HFFc6 (cell line): ENCODE data around the gene ALG5. TPM values are rescaled to one million over a fixed set of nuclear protein-coding genes. Genes with fewer than 3 reads are reported as not detected.

Source experiments
- DNase-seq: peaks from one replicate; pipeline ENCODE4 v3.0.0-alpha.2; 2018
- H3K27ac Mint-ChIP-seq: 2 replicates; pipeline ENCODE4 v1.8.0; 2020; ENCODE audit warnings: mild to moderate bottlenecking, mixed read lengths
- H3K27me3 Mint-ChIP-seq: 2 replicates; pipeline ENCODE4 v1.8.0; 2021; ENCODE audit warnings: mild to moderate bottlenecking, moderate library complexity, mixed read lengths; ENCODE audit not compliant: insufficient read depth
- H3K36me3 Mint-ChIP-seq: 2 replicates; pipeline ENCODE4 v1.8.0; 2021; ENCODE audit warnings: low read depth, mixed read lengths
- H3K4me1 Mint-ChIP-seq: 2 replicates; pipeline ENCODE4 v1.8.0; 2020; ENCODE audit warnings: low read depth, mixed read lengths
- H3K4me3 Mint-ChIP-seq: 2 replicates; pipeline ENCODE4 v1.8.0; 2020; ENCODE audit warnings: mild to moderate bottlenecking, moderate library complexity, mixed read lengths
- H3K9me3 Mint-ChIP-seq: 2 replicates; pipeline ENCODE4 v1.8.0; 2020; ENCODE audit warnings: mild to moderate bottlenecking, mixed read lengths
- total RNA-seq, 6 experiments: library from RNA; stranded (reverse); fragmentation: NEBNext Ultra II Directional; extraction: Animal tissue kit (Norgen Biotek cat#: 25700); gene quantifications; 2 replicates in 1 of 6; 3 replicates in 5 of 6; pipeline ENCODE4 v1.2.3, GENCODE V29; 2021
- TF ChIP-seq, protein P1 (sequence below): fragments of 200-600 bp; sonication (generic); IDR thresholded peaks from 2 replicates; pipeline ENCODE4 v1.5.0; 2021; ENCODE audit warnings: antibody characterized with exemption, mild to moderate bottlenecking

ALG5 gene
- total RNA-seq, 6 experiments from 2014 or later = 31.0 to 41.9 (median 33.4) TPM

DNA sequence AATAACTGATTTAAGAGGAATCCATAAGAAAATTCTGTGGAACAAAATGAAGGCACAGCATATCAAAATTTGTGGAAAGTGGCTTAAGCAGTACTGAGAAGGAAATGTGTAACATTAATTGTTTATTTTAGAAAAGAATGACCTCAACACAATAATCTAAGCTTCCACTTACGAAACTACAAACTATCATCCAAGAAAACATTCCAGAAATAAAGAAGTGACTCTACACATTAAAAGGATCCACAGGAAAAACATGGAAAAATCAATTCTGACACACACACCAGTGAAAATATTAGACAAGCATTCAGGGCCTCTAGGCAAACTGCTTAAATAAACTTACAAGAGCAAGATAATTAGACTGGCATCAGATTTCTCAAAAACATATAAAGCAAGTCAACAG, 15.5 kb upstream of the ALG5 start:
- no peaks in the 10 kb centered on the region for H3K9me3 Mint-ChIP-seq
- peak overlapping the region; percentile 74 for H3K27ac Mint-ChIP-seq
- TF ChIP-seq, protein P1, sequence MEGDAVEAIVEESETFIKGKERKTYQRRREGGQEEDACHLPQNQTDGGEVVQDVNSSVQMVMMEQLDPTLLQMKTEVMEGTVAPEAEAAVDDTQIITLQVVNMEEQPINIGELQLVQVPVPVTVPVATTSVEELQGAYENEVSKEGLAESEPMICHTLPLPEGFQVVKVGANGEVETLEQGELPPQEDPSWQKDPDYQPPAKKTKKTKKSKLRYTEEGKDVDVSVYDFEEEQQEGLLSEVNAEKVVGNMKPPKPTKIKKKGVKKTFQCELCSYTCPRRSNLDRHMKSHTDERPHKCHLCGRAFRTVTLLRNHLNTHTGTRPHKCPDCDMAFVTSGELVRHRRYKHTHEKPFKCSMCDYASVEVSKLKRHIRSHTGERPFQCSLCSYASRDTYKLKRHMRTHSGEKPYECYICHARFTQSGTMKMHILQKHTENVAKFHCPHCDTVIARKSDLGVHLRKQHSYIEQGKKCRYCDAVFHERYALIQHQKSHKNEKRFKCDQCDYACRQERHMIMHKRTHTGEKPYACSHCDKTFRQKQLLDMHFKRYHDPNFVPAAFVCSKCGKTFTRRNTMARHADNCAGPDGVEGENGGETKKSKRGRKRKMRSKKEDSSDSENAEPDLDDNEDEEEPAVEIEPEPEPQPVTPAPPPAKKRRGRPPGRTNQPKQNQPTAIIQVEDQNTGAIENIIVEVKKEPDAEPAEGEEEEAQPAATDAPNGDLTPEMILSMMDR = no peak
- peaks cover 27% of the 10 kb centered on the region for H3K4me1 Mint-ChIP-seq
- no peaks in the 10 kb centered on the region for H3K27me3 Mint-ChIP-seq
- peak; percentile 32 for DNase-seq
- H3K36me3 Mint-ChIP-seq = peaks cover 55% of the 10 kb centered on the region
- 0 out of 2 replicates have a peak overlapping the region, but pooled peaks have one; percentile 26 for H3K4me3 Mint-ChIP-seq

DNA sequence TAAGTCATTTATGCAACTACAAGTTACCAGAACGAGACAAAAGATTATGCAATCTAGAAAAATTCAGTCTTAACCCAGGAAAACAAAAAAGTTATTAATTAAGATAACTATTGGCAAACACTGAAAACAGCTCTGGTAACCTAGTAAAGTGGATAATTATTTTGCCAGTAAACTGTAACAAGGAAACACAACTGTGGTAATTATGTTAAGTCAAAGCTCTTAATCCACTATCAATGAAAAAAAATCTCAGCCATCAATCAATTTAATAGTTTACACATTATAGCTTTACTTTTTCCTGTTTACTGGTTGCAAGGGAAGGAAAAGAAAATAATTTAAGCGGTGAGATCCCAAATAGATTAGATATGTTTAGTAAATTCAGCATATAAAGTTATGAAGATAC, 12.6 kb upstream of the ALG5 start:
- no peaks in the 10 kb centered on the region for H3K27me3 Mint-ChIP-seq
- no peak overlapping the region for H3K27ac Mint-ChIP-seq
- TF ChIP-seq, protein P1 = no peak
- no peak for DNase-seq
- no peak overlapping the region for H3K4me3 Mint-ChIP-seq
- H3K4me1 Mint-ChIP-seq = peaks cover 27% of the 10 kb centered on the region
- peaks cover 59% of the 10 kb centered on the region for H3K36me3 Mint-ChIP-seq
- no peaks in the 10 kb centered on the region for H3K9me3 Mint-ChIP-seq

DNA sequence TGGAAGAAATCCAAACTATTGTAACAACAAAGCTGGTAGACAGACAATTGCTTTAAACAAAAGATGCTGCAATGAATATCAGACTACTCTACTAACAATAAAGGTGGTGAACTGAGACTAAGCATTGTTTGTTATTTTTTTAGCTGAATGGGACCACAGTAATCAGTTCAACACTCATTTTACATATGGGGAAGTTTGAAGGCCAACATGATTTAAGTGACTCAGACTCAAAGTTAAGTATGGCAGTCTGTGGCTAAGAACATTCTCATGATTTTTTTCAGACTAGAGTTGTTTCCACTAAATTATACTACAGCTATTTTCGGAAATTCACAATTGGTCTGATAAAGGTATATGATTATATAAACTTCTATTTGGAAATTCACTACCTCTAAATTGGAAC, 11.9 kb upstream of the ALG5 start:
- Mint-ChIP-seq H3K27me3 (no peaks in the 10 kb centered on the region), H3K4me1 (peaks cover 27% of the 10 kb centered on the region), H3K9me3 (no peaks in the 10 kb centered on the region), H3K4me3 (no peak overlapping the region), H3K27ac (no peak overlapping the region), H3K36me3 (peaks cover 58% of the 10 kb centered on the region)
- TF ChIP-seq, protein P1 = no peak
- DNase-seq = no peak

DNA sequence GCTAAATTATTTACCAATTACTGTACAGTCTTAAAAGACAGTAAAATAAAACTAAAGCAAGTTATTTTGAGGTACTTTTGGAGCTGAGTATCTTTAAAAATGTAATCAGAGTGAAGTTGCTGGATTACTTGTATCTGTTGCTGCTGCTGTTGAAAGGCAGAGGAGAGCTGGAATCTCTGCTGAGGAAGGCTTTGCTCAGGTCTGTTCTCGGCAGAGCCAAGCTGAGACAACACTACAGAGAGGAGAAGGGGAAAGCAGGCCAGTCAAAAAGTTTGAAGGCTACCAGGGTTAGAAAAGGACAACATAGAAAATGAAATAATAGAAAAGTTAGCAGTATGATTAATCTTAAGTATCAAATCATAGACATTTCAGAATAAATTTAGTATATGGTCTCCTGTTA, 11.3 kb upstream of the ALG5 start:
- TF ChIP-seq, protein P1 = no peak
- Mint-ChIP-seq H3K27ac (peak overlapping the region; percentile 50; the same call in 1 of the 2 replicates), H3K36me3 (peaks cover 57% of the 10 kb centered on the region), H3K27me3 (no peaks in the 10 kb centered on the region), H3K4me1 (peaks cover 21% of the 10 kb centered on the region), H3K9me3 (no peaks in the 10 kb centered on the region), H3K4me3 (no peak overlapping the region)
- DNase-seq = no peak

DNA sequence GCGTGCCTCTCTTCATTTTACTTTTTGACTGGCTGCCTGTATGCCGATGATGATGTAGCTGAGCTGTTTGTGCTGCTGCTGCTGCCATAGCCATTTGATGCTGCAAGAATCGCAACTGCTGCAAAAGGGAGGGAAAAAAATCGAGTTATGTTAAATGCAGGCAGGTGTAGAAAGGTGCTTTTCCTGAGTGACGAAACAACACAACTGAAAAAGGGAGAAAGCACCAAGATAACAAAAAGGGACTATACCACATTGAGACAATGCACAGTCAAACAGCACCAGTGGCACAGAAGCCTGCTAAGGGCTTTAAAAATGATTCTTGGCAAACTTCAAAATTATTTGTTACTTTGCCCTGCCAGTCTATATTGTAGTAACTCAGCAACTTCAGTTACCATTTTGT, 10.6 kb upstream of the ALG5 start:
- H3K4me3 Mint-ChIP-seq = no peak overlapping the region
- H3K27me3 Mint-ChIP-seq = no peaks in the 10 kb centered on the region
- H3K4me1 Mint-ChIP-seq = peaks cover 14% of the 10 kb centered on the region
- H3K36me3 Mint-ChIP-seq = peaks cover 55% of the 10 kb centered on the region
- H3K27ac Mint-ChIP-seq = no peak overlapping the region
- H3K9me3 Mint-ChIP-seq = no peaks in the 10 kb centered on the region
- DNase-seq = no peak
- TF ChIP-seq, protein P1 = no peak

DNA sequence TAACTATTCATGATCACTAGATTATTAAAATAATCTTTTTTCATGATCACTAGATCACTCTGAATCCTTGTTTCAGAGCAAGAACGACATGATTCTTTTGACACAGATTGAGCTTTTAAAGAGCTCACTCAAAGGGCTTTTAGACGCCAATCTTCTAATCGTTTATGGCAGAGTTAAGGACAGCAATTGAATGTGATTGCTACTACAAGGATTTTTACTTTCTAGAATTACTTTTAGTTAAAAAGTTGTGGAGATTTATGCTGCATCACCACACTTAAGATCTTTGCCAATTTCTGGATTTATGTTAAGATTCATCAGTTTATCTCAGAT, 2.7 kb upstream of the ALG5 start:
- no peaks in the 10 kb centered on the region for H3K9me3 Mint-ChIP-seq
- H3K27ac Mint-ChIP-seq = peak overlapping the region; percentile 99
- H3K36me3 Mint-ChIP-seq = peaks cover 15% of the 10 kb centered on the region
- TF ChIP-seq, protein P1 = no peak
- H3K4me1 Mint-ChIP-seq = peaks cover 29% of the 10 kb centered on the region
- H3K4me3 Mint-ChIP-seq = peak overlapping the region; percentile 99
- H3K27me3 Mint-ChIP-seq = peaks cover 10% of the 10 kb centered on the region
- DNase-seq = no peak
